Fibroblast of the aortic adventitia (primary cell): ENCODE data around the gene GRM5. TPM values are rescaled to one million over a fixed set of nuclear protein-coding genes. Genes with fewer than 3 reads are reported as not detected.

Experiments
- DNase-seq: peaks from one replicate; pipeline ENCODE4 v3.0.0-alpha.2; 2010; ENCODE audit warnings: low read depth
- H3K4me3 ChIP-seq: 2 replicates; pipeline ENCODE4 v1.5.1; 2011; ENCODE audit warnings: low read depth, mild to moderate bottlenecking, control low read depth, low read length, moderate library complexity
- total RNA-seq: library from RNA; depleted of rRNA; stranded (reverse); fragments of >200 nt; gene quantifications from 2 replicates; pipeline ENCODE4 v1.2.3, GENCODE V29; 2012; ENCODE audit warnings: low replicate concordance
- TF ChIP-seq, protein P1 (sequence below): IDR thresholded peaks from 2 replicates; pipeline ENCODE4 v1.5.1; 2011; ENCODE audit warnings: mild to moderate bottlenecking, low read length, control low read depth, inconsistent platforms; ENCODE audit not compliant: insufficient read depth

Gene GRM5
- total RNA-seq, 1 donor, result under 0.01 TPM

DNA sequence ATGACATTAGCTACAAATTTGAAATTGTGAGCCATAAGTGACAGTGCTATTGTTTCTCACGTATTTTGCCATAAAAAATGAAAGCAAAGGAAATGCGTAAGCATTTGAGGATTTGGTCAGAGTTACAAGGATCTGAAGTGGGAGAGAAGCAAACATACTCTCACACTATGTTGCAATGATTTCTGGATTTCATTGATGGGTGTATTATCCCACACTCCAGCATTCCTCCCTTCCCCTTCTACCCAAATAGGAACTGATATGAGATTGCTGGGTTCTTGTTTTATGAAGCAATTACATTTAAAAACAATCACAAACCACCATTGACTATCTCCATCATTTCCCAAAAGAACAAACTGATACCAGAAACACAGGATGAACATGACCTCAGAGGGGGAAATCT, 414.2 kb downstream of the GRM5 start:
- TF ChIP-seq, protein P1, sequence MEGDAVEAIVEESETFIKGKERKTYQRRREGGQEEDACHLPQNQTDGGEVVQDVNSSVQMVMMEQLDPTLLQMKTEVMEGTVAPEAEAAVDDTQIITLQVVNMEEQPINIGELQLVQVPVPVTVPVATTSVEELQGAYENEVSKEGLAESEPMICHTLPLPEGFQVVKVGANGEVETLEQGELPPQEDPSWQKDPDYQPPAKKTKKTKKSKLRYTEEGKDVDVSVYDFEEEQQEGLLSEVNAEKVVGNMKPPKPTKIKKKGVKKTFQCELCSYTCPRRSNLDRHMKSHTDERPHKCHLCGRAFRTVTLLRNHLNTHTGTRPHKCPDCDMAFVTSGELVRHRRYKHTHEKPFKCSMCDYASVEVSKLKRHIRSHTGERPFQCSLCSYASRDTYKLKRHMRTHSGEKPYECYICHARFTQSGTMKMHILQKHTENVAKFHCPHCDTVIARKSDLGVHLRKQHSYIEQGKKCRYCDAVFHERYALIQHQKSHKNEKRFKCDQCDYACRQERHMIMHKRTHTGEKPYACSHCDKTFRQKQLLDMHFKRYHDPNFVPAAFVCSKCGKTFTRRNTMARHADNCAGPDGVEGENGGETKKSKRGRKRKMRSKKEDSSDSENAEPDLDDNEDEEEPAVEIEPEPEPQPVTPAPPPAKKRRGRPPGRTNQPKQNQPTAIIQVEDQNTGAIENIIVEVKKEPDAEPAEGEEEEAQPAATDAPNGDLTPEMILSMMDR, result no peak
- DNase-seq, result peak; percentile 29
- H3K4me3 ChIP-seq, result no peak overlapping the region

DNA sequence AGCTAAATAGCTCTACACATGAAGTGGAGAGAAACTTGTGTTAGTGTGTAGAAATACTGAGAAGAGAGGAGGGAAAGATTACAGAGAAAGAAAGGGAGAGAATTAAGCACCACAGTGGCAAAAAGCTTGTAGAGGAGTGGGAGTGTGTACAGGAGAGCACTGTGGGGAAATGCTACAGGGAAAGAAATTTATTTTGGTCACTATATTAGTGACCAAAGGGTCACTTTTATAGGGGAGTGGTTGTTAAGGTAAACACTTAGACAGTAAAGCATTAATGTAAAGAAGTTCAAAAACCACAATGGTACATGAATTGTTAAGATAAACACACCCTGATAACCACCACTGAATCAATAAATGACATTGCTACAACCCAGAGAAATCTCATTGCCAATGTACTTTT, 421.1 kb downstream of the GRM5 start:
- TF ChIP-seq, protein P1, result no peak
- no peak overlapping the region for H3K4me3 ChIP-seq
- DNase-seq, result no peak

DNA sequence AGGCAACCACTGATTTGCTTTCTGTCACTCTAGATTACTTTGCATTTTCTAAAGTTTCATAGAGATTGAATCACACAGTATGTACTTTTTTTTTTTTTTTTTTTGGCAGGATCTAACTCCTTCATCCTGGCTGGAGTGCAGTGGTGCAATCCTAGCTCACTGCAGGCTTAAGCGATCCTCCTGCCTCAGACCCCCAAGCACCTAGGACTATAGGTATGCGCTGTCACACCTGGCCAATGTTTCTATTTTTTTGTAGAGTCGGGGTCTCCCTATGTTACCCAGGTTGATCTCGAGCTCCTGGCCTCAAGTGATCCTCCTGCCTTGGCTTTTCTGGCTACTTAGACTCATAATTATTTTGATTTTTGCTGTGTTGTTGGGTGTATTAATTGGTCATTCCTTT, 433.6 kb downstream of the GRM5 start:
- DNase-seq, result peak; percentile 13
- no peak overlapping the region for H3K4me3 ChIP-seq

DNA sequence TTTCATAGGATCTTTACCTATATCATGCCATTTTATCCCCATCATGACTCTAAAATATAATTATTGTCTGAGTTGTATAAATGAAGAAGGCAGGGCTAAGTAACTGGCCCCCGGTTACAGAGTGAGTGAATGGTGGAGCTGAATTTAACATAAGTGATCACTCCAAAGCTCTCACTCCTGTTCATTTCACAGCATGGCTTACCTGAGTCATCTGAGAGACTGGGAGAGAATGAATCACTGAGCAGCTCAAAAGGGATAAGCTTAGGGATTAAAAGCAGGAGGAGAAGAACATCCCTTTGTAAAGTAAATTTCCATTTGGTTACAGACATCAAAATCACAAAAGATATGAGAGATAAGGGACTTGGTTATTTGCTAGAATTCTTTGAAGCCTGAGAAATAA, 434.3 kb downstream of the GRM5 start:
- DNase-seq, result peak; percentile 18
- no peak overlapping the region for H3K4me3 ChIP-seq
- TF ChIP-seq, protein P1, result no peak

More for the DNA sequence above, 433.6 kb downstream of the GRM5 start:
- TF ChIP-seq, protein P1, result no peak

DNA sequence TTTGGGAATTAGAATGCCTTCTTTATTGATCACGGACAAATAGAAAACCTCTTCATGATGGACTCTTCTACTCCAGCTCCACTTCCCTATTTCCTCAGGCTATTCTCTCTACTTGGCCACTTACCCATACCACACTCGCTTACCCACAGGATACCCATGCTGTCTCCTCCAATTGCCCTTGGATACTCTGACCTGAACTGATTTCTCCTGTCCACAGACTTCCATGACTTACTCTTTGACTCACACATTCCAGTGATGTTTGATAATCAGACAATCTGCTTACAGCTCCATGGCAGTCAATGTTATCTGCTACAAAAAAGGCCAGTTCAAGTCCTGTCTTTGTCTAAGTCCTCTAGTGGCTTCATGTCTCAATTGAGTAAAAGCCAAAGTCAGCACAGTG, 436.3 kb downstream of the GRM5 start:
- H3K4me3 ChIP-seq, result no peak overlapping the region
- DNase-seq, result no peak
- TF ChIP-seq, protein P1, result no peak

DNA sequence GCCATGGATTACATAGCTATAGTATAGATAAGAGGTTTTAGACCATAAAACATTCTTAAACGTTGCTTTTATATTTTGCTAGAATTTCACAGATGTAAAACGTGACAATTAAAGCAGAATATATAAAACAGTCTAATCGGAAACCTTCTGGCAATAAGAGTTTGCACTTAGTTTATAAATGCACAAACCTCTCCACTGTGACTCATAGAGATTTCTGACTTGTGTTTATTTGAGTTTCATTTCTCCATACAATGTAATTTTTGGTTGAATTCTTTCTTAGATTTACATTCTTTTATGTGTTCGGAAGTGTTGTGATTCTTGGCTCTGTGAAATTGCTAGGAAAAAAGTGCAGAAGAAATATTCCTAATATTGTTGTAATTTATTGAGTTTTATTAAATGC, 439.6 kb downstream of the GRM5 start:
- H3K4me3 ChIP-seq, result no peak overlapping the region
- TF ChIP-seq, protein P1, result no peak
- peak; percentile 20 for DNase-seq

DNA sequence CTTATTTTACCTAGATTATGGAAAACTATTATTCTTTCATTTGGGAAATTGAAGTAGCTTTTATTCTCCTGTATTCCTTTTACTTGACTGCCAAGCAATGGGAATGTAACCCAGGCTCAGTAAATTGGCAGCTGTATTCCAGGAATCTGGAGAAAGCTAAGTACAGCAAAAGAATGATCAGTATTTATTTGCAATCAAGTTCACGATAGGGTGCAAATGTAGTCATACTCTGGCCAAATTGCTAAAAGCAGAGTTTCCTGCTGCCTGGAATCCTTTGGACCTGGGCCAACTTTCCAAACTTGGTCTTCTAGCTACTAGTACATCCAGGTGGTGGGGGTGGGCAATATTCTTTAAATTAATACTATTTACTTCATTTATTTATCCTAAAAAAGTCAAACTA, 442.3 kb downstream of the GRM5 start:
- no peak overlapping the region for H3K4me3 ChIP-seq
- TF ChIP-seq, protein P1, result no peak
- peak; percentile 68 for DNase-seq
